KBM-7 (cell line): ENCODE measurements around the gene TCIRG1.

ENCODE experiments used
- DNase-seq: peaks from one replicate; pipeline ENCODE4 v3.0.0-alpha.2; 2015
- in situ Hi-C: fragments of 300-500 bp; cut with MboI; formaldehyde crosslinking; loops from 2 replicates; pipeline ENCODE4 v1.14.3; 2020; ENCODE audit warnings: low sequenced_read_pairs, low pct_unique_long_range_greater_than_20kb, mixed read lengths

Gene TCIRG1

GRCh38 chr11:68004551-68005335 is 34.1 kb upstream of the TCIRG1 start:
- DNase-seq, result no peak
- in situ Hi-C loops, result no loop called here

GRCh38 chr11:68006606-68007166 is 32.1 kb upstream of the TCIRG1 start:
- no peak for DNase-seq
- in situ Hi-C loops, result no loop called here

- in situ Hi-C loops, result no loop called here
- DNase-seq, result no peak
These were observed 31.1 kb upstream of the TCIRG1 start for GRCh38 chr11:68007498-68008380.

- peak; percentile 20 for DNase-seq
- in situ Hi-C loops, result no loop called here
These were observed 30.2 kb upstream of the TCIRG1 start for GRCh38 chr11:68008381-68009337.

GRCh38 chr11:68009391-68010089 is 29.3 kb upstream of the TCIRG1 start:
- DNase-seq, result peak; percentile 78
- in situ Hi-C loops, result no loop called here

- in situ Hi-C loops, result no loop called here
- peak; percentile 90 for DNase-seq
These were observed 28.5 kb upstream of the TCIRG1 start, which contains the start of gene ALDH3B1 for GRCh38 chr11:68010090-68011041. Gene ALDH3B1 (plus strand): TSS chr11:68010327. CDS start chr11:68015298, 4,971 bp downstream.

- DNase-seq, result peak; percentile 52
- in situ Hi-C loops, result no loop called here
These were observed 27.5 kb upstream of the TCIRG1 start for GRCh38 chr11:68011051-68011943.

- in situ Hi-C loops, result no loop called here
- no peak for DNase-seq
These were observed 26.6 kb upstream of the TCIRG1 start for GRCh38 chr11:68012044-68012842.

GRCh38 chr11:68012843-68013610 is 25.8 kb upstream of the TCIRG1 start:
- DNase-seq, result no peak
- in situ Hi-C loops, result no loop called here

- no peak for DNase-seq
- in situ Hi-C loops, result no loop called here
These were observed 25.1 kb upstream of the TCIRG1 start for GRCh38 chr11:68013611-68014156.

- in situ Hi-C loops, result no loop called here
- no peak for DNase-seq
These were observed 24.5 kb upstream of the TCIRG1 start for GRCh38 chr11:68014157-68014946.

GRCh38 chr11:68014947-68015447 is 23.8 kb upstream of the TCIRG1 start:
- no peak for DNase-seq
- in situ Hi-C loops, result no loop called here

- in situ Hi-C loops, result no loop called here
- no peak for DNase-seq
These were observed 23.4 kb upstream of the TCIRG1 start for GRCh38 chr11:68015467-68015866.
